Activated CD8-positive, alpha-beta memory T cell treated with anti-CD3 and anti-CD28 coated beads for 36 hours (primary cell): ENCODE data around the gene SSUH2. TPM values are rescaled to one million over a fixed set of nuclear protein-coding genes. Genes with fewer than 3 reads are reported as not detected.
"Not testable (repeated sequence)": the region's sequence is repeated elsewhere in the genome, so short reads cannot be mapped to it uniquely, and the experiment has no call there.

ENCODE experiments used
- CTCF ChIA-PET: fragments of 350-600 bp; sonication (Branson Sonifier 250); formaldehyde crosslinking; loops from one replicate; lab custom pipeline; 2021; ENCODE audit warnings: antibody characterized with exemption; lab: Charles Lee
- POLR2A ChIA-PET: fragments of 350-600 bp; sonication (Branson Sonifier 250); formaldehyde crosslinking; loops from one replicate; lab custom pipeline; 2021; ENCODE audit warnings: antibody characterized with exemption; lab: Charles Lee
- total RNA-seq, 2 experiments: library from RNA; stranded (reverse); gene quantifications; one replicate each; pipeline ENCODE4 v1.2.3, GENCODE V29; 2021

SSUH2 gene, protein sequence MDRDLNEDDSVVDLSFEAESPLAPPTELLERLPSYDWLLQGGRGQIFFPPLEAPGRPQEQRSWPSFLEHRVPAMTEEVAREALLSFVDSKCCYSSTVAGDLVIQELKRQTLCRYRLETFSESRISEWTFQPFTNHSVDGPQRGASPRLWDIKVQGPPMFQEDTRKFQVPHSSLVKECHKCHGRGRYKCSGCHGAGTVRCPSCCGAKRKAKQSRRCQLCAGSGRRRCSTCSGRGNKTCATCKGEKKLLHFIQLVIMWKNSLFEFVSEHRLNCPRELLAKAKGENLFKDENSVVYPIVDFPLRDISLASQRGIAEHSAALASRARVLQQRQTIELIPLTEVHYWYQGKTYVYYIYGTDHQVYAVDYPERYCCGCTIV
- not detected for total RNA-seq

GRCh38 chr3:8644748-8645390 lies at the start of gene SSUH2:
SSUH2 (minus strand) TSS chr3:8644798; CDS start chr3:8644758, 40 bp downstream.
- CTCF ChIA-PET = no interaction called here
- POLR2A ChIA-PET = no interaction called here

DNA sequence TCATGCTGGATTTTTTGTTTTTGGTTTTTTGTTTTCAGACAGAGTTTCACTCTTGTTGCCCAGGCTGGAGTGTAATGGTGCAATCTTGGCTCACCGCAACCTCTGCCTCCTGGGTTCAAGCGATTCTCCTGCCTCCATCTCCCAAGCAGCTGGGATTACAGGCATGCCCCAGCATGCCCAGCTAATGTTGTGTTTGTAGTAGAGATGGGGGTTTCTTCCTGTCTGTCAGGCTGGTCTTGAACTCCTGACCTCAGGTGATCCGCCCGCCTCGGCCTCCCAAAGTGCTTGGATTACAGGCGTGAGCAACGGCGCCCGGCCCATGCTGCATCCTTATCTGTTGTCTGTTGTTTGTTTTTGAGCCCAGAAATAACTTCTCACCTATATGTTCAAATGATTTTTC lies 46.7 kb upstream of the SSUH2 start:
- CTCF ChIA-PET, POLR2A ChIA-PET: not testable (repeated sequence)

DNA sequence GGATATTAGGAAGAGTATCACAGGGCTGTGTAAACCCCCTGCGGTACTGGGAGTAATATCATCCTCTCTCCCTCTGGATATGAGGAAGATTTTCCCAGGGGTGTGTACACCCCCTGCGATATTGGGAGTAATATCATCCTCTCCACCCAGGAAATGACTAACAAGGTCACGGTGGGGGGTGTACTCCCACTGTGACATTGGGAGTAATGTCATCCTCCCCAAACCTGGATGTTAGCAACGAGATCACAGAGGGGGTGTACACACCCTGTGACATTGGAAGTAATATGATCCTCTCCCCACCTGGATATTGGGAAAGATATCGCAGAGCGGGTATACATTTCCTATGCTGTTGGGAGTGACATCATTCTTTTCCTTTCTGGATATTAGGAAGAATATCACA lies 40.4 kb upstream of the SSUH2 start:
- CTCF ChIA-PET, POLR2A ChIA-PET: not testable (repeated sequence)

GRCh38 chr3:8682850-8683574 lies 38.4 kb upstream of the SSUH2 start:
- POLR2A ChIA-PET, CTCF ChIA-PET: not testable (repeated sequence)

- POLR2A ChIA-PET, CTCF ChIA-PET: not testable (repeated sequence)
Observed at GRCh38 chr3:8681881-8682538, 37.4 kb upstream of the SSUH2 start.

- POLR2A ChIA-PET = no interaction called here
- CTCF ChIA-PET = no interaction called here
Observed at GRCh38 chr3:8681349-8681748, 36.8 kb upstream of the SSUH2 start.

DNA sequence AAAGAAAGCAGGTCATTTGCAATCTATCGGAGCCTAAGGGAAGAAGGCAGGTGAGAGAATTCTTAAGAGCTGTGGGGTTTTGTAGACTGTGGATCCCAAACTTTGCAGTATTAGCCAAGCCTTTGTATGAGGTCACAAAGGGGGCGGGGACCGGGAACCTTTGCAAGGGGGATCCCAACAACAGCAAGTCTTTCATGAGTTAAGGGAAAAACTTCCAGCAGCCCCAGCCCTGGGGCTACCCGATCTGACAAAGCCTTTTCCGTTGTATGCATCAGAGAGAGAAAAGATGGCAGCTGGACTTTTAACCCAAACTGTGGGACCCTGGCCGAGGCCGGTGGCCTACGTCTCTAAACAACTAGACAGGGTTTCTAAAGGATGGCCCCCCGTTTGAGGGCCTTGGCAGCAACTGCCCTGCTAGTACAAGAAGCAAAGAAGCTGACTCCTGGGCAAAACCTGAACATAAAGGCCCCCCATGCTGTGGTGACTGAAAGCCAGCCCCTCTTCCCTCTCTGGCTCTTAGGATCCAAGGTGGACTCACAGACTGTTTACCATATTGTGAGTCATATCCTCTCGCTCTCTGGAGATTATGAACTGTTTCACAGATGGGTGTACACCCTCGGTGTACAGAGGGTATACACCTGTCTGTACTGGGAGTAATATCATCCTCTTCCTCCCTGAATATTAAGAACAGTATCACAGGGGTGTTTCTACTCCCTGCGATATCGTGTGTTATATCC lies 35.4 kb upstream of the SSUH2 start:
- POLR2A ChIA-PET, CTCF ChIA-PET: not testable (repeated sequence)

- ChIA-PET CTCF (no interaction called here), POLR2A (no interaction called here)
Observed at GRCh38 chr3:8678751-8679150, 34.2 kb upstream of the SSUH2 start.

DNA sequence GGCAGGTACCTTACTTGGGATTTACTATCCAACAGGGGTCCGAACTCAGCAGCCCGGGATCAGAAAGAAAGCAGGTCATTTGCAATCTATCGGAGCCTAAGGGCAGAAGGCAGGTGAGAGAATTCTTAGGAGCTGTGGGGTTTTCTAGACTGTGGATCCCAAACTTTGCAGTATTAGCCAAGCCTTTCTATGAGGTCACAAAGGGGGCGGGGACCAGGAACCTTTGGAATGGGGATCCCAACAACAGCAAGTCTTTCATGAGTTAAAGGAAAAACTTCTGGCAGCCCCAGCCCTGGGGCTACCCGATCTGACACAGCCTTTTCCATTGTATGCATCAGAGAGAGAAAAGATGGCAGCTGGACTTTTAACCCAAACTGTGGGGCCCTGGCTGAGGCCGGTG lies 32.7 kb upstream of the SSUH2 start:
- POLR2A ChIA-PET, CTCF ChIA-PET: not testable (repeated sequence)

DNA sequence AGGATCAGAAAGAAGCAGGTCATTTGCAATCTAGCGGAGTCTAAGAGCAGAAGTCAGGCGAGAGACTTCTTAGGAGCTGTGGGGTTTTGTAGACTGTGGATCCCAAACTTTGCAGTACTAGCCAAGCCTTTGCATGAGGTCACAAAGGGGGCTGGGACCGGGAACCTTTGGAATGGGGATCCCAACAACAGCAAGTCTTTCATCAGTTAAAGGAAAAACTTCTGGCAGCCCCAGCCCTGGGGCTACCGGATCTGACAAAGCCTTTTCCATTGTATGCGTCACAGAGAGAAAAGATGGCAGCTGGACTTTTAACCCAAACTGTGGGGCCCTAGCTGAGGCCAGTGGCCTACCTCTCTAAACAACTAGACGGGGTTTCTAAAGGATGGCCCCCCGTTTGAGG lies 31.0 kb upstream of the SSUH2 start:
- CTCF ChIA-PET = not testable (repeated sequence)

DNA sequence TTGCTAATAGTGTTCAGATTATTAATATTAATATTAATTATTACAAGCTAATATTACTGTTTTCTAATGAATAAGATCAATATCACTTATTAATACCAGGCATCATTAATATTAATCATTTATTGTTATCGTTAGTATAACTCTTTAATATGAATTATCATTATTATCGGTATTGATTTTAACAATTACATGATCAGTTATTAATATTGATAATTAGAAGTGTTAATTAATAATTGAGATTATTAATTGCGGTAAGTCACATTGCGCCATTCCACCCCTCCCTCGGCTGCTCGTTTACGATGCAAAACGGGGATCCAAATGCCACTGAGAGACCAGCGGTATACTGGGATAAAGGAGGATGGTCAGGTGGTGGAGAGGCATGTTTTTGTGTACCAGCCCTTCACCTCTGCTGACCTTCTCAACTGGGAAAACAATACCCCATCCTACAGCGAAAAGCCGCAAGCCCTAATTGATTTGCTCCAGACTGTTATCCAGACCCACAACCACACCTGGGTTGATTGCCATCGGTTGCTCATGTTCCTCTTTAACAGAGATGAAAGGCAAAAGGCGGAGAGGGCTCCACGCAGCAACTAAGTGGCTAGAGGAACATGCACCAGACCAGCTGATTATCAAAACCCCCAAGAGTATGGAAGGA lies 28.6 kb upstream of the SSUH2 start:
- CTCF ChIA-PET = no interaction called here
- POLR2A ChIA-PET = no interaction called here

More for the DNA sequence above, 31.0 kb upstream of the SSUH2 start:
- POLR2A ChIA-PET = not testable (repeated sequence)

DNA sequence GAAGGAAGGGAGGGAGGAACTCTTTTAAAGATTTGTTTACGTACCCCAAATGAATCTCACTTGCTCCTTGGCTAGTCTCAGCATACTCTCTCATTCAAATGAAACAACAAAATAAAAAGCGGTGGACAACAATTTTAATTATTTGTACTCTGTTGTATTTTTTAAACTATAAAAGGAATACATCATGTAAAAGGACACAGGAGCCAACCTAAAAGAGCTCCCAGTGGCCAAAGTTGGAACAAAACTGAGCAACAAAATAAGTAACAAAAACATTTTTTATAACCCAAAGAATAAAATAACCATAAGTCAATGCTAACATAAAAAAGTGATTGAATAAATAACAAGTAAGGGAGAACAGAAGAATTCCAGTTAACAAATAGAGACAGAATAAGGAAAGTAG lies 24.4 kb upstream of the SSUH2 start:
- POLR2A ChIA-PET = no interaction called here
- CTCF ChIA-PET = no interaction called here

GRCh38 chr3:8668216-8668615 lies 23.6 kb upstream of the SSUH2 start:
- ChIA-PET POLR2A (no interaction called here), CTCF (no interaction called here)

GRCh38 chr3:8667463-8668091 lies 23.0 kb upstream of the SSUH2 start:
- ChIA-PET POLR2A (no interaction called here), CTCF (no interaction called here)

DNA sequence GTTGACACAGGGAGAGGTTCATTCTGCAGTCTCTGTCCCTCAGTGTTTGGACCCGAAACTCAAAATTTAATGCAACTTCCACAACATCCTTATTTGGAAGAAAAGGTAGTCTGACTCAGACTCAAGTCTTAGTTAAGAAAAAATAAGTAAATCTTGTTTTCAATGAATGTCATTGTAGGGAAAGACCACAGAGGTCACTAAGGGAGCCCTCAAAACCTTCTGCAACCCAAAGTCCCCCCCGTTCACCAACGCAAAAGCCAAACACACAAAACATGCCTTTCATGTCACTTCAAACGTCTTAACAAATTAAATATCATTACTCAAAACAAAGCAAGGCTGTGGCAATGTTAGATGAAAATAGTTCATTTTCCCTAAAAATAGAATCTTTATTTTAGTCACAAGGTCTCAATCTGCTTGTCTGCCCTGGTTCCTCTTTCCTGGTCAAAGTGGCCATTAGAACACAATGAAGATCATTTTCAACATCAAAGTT lies 20.9 kb upstream of the SSUH2 start:
- POLR2A ChIA-PET = no interaction called here
- CTCF ChIA-PET = no interaction called here

GRCh38 chr3:8663177-8664061 lies 18.8 kb upstream of the SSUH2 start:
- ChIA-PET CTCF (interaction anchor here (1.2 kb wide), 1 partner anchor 20 kb away, joined by 5 read pairs; no protein-coding TSS in a partner anchor), POLR2A (no interaction called here)

- CTCF ChIA-PET = no interaction called here
- POLR2A ChIA-PET = no interaction called here
Observed at GRCh38 chr3:8662594-8662993, 18.0 kb upstream of the SSUH2 start.
